PC-9 (cell line): ENCODE results near the gene CSRP1. TPM values are rescaled to one million over a fixed set of nuclear protein-coding genes. Genes with fewer than 3 reads are reported as not detected.

Source experiments
- BruUV-seq: library from RNA; stranded (reverse); fragments of 400-500 nt; replicated peaks from 2 replicates; lab custom pipeline; 2021; lab: Mats Ljungman, UMichigan
- CTCF ChIA-PET: fragments of 300-600 bp; sonication (Branson Sonifier 250); formaldehyde crosslinking; loops from one replicate; lab custom pipeline; 2022; ENCODE audit warnings: antibody characterized with exemption; lab: Charles Lee
- POLR2A ChIA-PET: fragments of 300-600 bp; sonication (Branson Sonifier 250); formaldehyde crosslinking; loops from one replicate; lab custom pipeline; 2022; ENCODE audit warnings: antibody characterized with exemption; ENCODE audit not compliant: unreplicated experiment; lab: Charles Lee
- DNase-seq, 2 experiments: peaks; one replicate each; pipeline versions ENCODE4 v3.0.0 to v3.0.0-alpha.2; 2015 to 2022; ENCODE audit warnings: mixed read lengths in 1 of 2
- H2AFZ ChIP-seq: fragments of 200-600 bp; sonication (generic); 2 replicates; pipeline ENCODE4 v1.8.1; 2017; ENCODE audit warnings: antibody characterized with exemption
- H3F3A ChIP-seq: fragments of 200-600 bp; sonication (generic); 2 replicates; pipeline ENCODE4 v1.8.1; 2017; ENCODE audit warnings: antibody characterized with exemption, mild to moderate bottlenecking, low read depth; ENCODE audit not compliant: insufficient read depth
- H3K27ac ChIP-seq: fragments of 200-600 bp; sonication (generic); 2 replicates; pipeline ENCODE4 v1.6.1; 2016; ENCODE audit warnings: mixed run types
- H3K27me3 ChIP-seq: fragments of 200-600 bp; sonication (generic); 2 replicates; pipeline ENCODE4 v1.6.1; 2016; ENCODE audit warnings: low read depth, mixed run types; ENCODE audit not compliant: insufficient read depth
- H3K36me3 ChIP-seq: fragments of 200-600 bp; sonication (generic); 2 replicates; pipeline ENCODE4 v1.6.1; 2016; ENCODE audit warnings: low read depth, mixed run types
- H3K4me1 ChIP-seq: fragments of 200-600 bp; sonication (generic); replicated peaks from 2 replicates; pipeline ENCODE4 v1.6.1; 2016; ENCODE audit warnings: mixed run types; ENCODE audit not compliant: insufficient read depth
- H3K4me2 ChIP-seq: fragments of 200-600 bp; sonication (generic); 2 replicates; pipeline ENCODE4 v1.6.1; 2017; ENCODE audit warnings: mixed run types
- H3K4me3 ChIP-seq: fragments of 200-600 bp; sonication (generic); 2 replicates; pipeline ENCODE4 v1.6.1; 2016; ENCODE audit warnings: mixed run types
- H3K79me2 ChIP-seq: fragments of 200-600 bp; sonication (generic); 2 replicates; pipeline ENCODE4 v1.6.1; 2017; ENCODE audit warnings: low read depth, mixed run types
- H3K9me2 ChIP-seq: fragments of 200-600 bp; sonication (generic); 2 replicates; pipeline ENCODE4 v1.8.1; 2017; ENCODE audit warnings: mild to moderate bottlenecking; ENCODE audit not compliant: insufficient read depth
- H3K9me3 ChIP-seq: fragments of 200-600 bp; sonication (generic); 2 replicates; pipeline ENCODE4 v1.8.1; 2016; ENCODE audit warnings: low read depth; ENCODE audit not compliant: insufficient read depth
- H4K20me1 ChIP-seq: fragments of 200-600 bp; sonication (generic); 2 replicates; pipeline ENCODE4 v1.8.1; 2017; ENCODE audit not compliant: insufficient read depth
- CTCF ChIP-seq: fragments of 200-600 bp; sonication (generic); conservative IDR thresholded peaks from 2 replicates; pipeline ENCODE4 v1.6.1; 2017; ENCODE audit warnings: mixed run types, antibody characterized with exemption, mild to moderate bottlenecking, moderate library complexity
- EZH2 ChIP-seq: fragments of 200-600 bp; sonication (generic); IDR thresholded peaks from 2 replicates; pipeline ENCODE4 v1.8.0; 2017; ENCODE audit warnings: antibody characterized with exemption, low read depth
- intact Hi-C: fragments of 100-400 bp; cut with micrococcal nuclease; formaldehyde crosslinking; loops from one replicate; pipeline ENCODE4 v1.10.0; 2022; ENCODE audit not compliant: unreplicated experiment
- total RNA-seq: library from RNA; stranded (reverse); gene quantifications from 2 replicates; pipeline ENCODE4 v1.2.3, GENCODE V29; 2021

Gene CSRP1
- total RNA-seq, 1 experiment from 2014 or later = 61.3 TPM

GRCh38 chr1:201488830-201489589, 17.9 kb downstream of the CSRP1 start:
- CTCF ChIA-PET = interaction anchor here (0.6 to 1.4 kb wide), 2 partner anchors 27 to 141 kb away, joined by 3 to 14 read pairs; no protein-coding TSS in a partner anchor
- H3K4me2 ChIP-seq = peak overlapping the region; percentile 54
- intact Hi-C loops = loop anchor here (1.0 to 2.0 kb wide), 2 partner anchors 28 kb away; no protein-coding TSS in a partner anchor
- DNase-seq = peak; percentile 92 to 95
- no peak overlapping the region for H3K4me3 ChIP-seq
- no peaks in the 10 kb centered on the region for H3K9me2 ChIP-seq
- H3K36me3 ChIP-seq = no peaks in the 10 kb centered on the region
- BruUV-seq = no TSS peak
- TF ChIP-seq CTCF (no peak), EZH2 (no peak)
- H3K4me1 ChIP-seq = peaks cover 43% of the 10 kb centered on the region
- POLR2A ChIA-PET = interaction anchor here (0.6 kb wide), 3 partner anchors 21 to 253 kb away, joined by 4 to 8 read pairs (median 5); no protein-coding TSS in a partner anchor
- H2AFZ ChIP-seq = no peak overlapping the region
- peak overlapping the region; percentile 78 for H3K27ac ChIP-seq
- no peaks in the 10 kb centered on the region for H3K79me2 ChIP-seq
- H3K9me3 ChIP-seq = no peaks in the 10 kb centered on the region
- H3F3A ChIP-seq = peaks cover 41% of the 10 kb centered on the region; the same call in 1 of the 2 replicates
- no peaks in the 10 kb centered on the region for H4K20me1 ChIP-seq
- H3K27me3 ChIP-seq = no peaks in the 10 kb centered on the region

- peaks cover 43% of the 10 kb centered on the region for H3K4me1 ChIP-seq
- no peaks in the 10 kb centered on the region for H4K20me1 ChIP-seq
Observed at GRCh38 chr1:201487742-201488141, 19.2 kb downstream of the CSRP1 start.

More at GRCh38 chr1:201487742-201488141, 19.2 kb downstream of the CSRP1 start:
- TF ChIP-seq CTCF (no peak), EZH2 (no peak)
- peaks cover 41% of the 10 kb centered on the region; the same call in 1 of the 2 replicates for H3F3A ChIP-seq
- intact Hi-C loops = loop anchor here (2.0 kb wide), 1 partner anchor 27 kb away; no protein-coding TSS in a partner anchor
- H3K9me3 ChIP-seq = no peaks in the 10 kb centered on the region
- H3K36me3 ChIP-seq = no peaks in the 10 kb centered on the region
- no peak overlapping the region for H2AFZ ChIP-seq
- no peak for DNase-seq
- BruUV-seq = no TSS peak
- H3K4me3 ChIP-seq = no peak overlapping the region
- CTCF ChIA-PET = interaction anchor here (2.0 kb wide), 1 partner anchor 26 kb away, joined by 12 read pairs; no protein-coding TSS in a partner anchor
- no peaks in the 10 kb centered on the region for H3K27me3 ChIP-seq
- no peak overlapping the region for H3K4me2 ChIP-seq
- H3K79me2 ChIP-seq = no peaks in the 10 kb centered on the region
- no peaks in the 10 kb centered on the region for H3K9me2 ChIP-seq
- POLR2A ChIA-PET = interaction anchor here (0.6 to 0.7 kb wide), 2 partner anchors 15 to 107 kb away, joined by 3 to 6 read pairs; no protein-coding TSS in a partner anchor
- H3K27ac ChIP-seq = no peak overlapping the region
